GM18505 (cell line): ENCODE data around the gene F2RL1.
"Not testable (repeated sequence)": the region's sequence is repeated elsewhere in the genome, so short reads cannot be mapped to it uniquely, and the experiment has no call there.

Experiments
- ATAC-seq: cut with Tn5 transposase; IDR thresholded peaks from one replicate; pipeline ENCODE4 v1.9.1; 2021; ENCODE audit not compliant: unreplicated experiment
- POLR2A ChIP-seq: IDR thresholded peaks from 4 replicates; pipeline ENCODE4 v1.6.1; 2011; ENCODE audit warnings: borderline replicate concordance; ENCODE audit not compliant: insufficient read depth, insufficient read length; ENCODE audit errors: extremely low read depth

Gene F2RL1

GRCh38 chr5:76850543-76851145, 31.8 kb downstream of the F2RL1 start:
- no peak for TF ChIP-seq POLR2A
- no peak for ATAC-seq

- no peak for ATAC-seq
- TF ChIP-seq POLR2A: no peak
Observed at GRCh38 chr5:76851728-76852369, 33.0 kb downstream of the F2RL1 start.

GRCh38 chr5:76852772-76853171, 33.9 kb downstream of the F2RL1 start:
- no peak for ATAC-seq

GRCh38 chr5:76853741-76854140, 34.9 kb downstream of the F2RL1 start:
- ATAC-seq: not testable (repeated sequence)

More at GRCh38 chr5:76852772-76853171, 33.9 kb downstream of the F2RL1 start:
- TF ChIP-seq POLR2A: no peak

- no peak for TF ChIP-seq POLR2A
- ATAC-seq: no peak
Observed at GRCh38 chr5:76854644-76855043, 35.8 kb downstream of the F2RL1 start.

GRCh38 chr5:76855501-76855900, 36.7 kb downstream of the F2RL1 start:
- ATAC-seq: not testable (repeated sequence)

- ATAC-seq: no peak
- no peak for TF ChIP-seq POLR2A
Observed at GRCh38 chr5:76855961-76856360, 37.1 kb downstream of the F2RL1 start.

- ATAC-seq: not testable (repeated sequence)
Observed at GRCh38 chr5:76856800-76857199, 38.0 kb downstream of the F2RL1 start.

GRCh38 chr5:76859591-76860247, 40.9 kb downstream of the F2RL1 start:
- ATAC-seq: no peak
- TF ChIP-seq POLR2A: no peak

GRCh38 chr5:76861612-76862011, 42.8 kb downstream of the F2RL1 start:
- TF ChIP-seq POLR2A: no peak
- ATAC-seq: no peak

GRCh38 chr5:76863001-76863400, 44.2 kb downstream of the F2RL1 start:
- TF ChIP-seq POLR2A: no peak
- ATAC-seq: no peak

- ATAC-seq: no peak
- TF ChIP-seq POLR2A: no peak
Observed at GRCh38 chr5:76866503-76866902, 47.7 kb downstream of the F2RL1 start.

- ATAC-seq: no peak
- no peak for TF ChIP-seq POLR2A
Observed at GRCh38 chr5:76867038-76867437, 48.2 kb downstream of the F2RL1 start.

GRCh38 chr5:76867827-76868693, 49.2 kb downstream of the F2RL1 start:
- ATAC-seq: no peak
- no peak for TF ChIP-seq POLR2A

GRCh38 chr5:76870046-76870445, 51.2 kb downstream of the F2RL1 start:
- no peak for TF ChIP-seq POLR2A
- no peak for ATAC-seq
